HCT116 (cell line): Measurements from ENCODE around the gene NT5C1B.

Experiments used
- CEBPB ChIP-seq: IDR thresholded peaks from 2 replicates; pipeline ENCODE4 v1.6.1; 2012; ENCODE audit warnings: low read depth
- POLR2AphosphoS5 ChIP-seq: IDR thresholded peaks from 2 replicates; pipeline ENCODE4 v1.6.1; 2011; ENCODE audit warnings: mild to moderate bottlenecking, low read depth, low read length, moderate library complexity

GRCh38 chr2:18588049-18588448, 1.3 kb downstream of the NT5C1B start:
- TF ChIP-seq CEBPB, result no peak
- no peak for TF ChIP-seq POLR2AphosphoS5
